SK-N-SH (cell line): ENCODE results near the gene COLEC12. TPM values are rescaled to one million over a fixed set of nuclear protein-coding genes. Genes with fewer than 3 reads are reported as not detected.

Source experiments
- CTCF ChIA-PET: fragments of 300-600, 350-600 bp; formaldehyde crosslinking; extraction: SDS; loops from one replicate; lab custom pipeline; 2021; lab: Yijun Ruan, JAX
- POLR2A ChIA-PET: fragments of 350-600 bp; sonication (Branson Sonifier 250); formaldehyde crosslinking; extraction: SDS; loops from one replicate; lab custom pipeline; 2020; ENCODE audit warnings: antibody characterized with exemption, inconsistent platforms; lab: Yijun Ruan, JAX
- DNase-seq: peaks from one replicate; pipeline ENCODE4 v3.0.0; 2012
- H2AFZ ChIP-seq: fragments of 200-600 bp; sonication (generic); 2 replicates; pipeline ENCODE4 v1.8.1; 2016; ENCODE audit warnings: antibody characterized with exemption, mild to moderate bottlenecking, low read depth
- H3F3A ChIP-seq: fragments of 200-600 bp; sonication (generic); replicated peaks from 2 replicates; pipeline ENCODE3; 2016; ENCODE audit warnings: antibody characterized with exemption, mild to moderate bottlenecking; ENCODE audit not compliant: insufficient read depth
- H3K27ac ChIP-seq, 2 experiments: fragments of 200-500 bp in 1 of 2; fragments of 200-600 bp in 1 of 2; sonication (Bioruptor generic) in 1 of 2; sonication (generic), shearing (Covaris generic) in 1 of 2; 2 replicates each; pipeline versions ENCODE4 v1.5.1 to v1.6.1; 2014 to 2016; ENCODE audit warnings: low read depth in 2 of 2, inconsistent platforms in 1 of 2, low read length in 1 of 2, mild to moderate bottlenecking in 1 of 2, mixed read lengths in 1 of 2
- H3K27me3 ChIP-seq: fragments of 200-600 bp; sonication (generic), shearing (Covaris generic); 2 replicates; pipeline ENCODE4 v1.6.1; 2016; ENCODE audit warnings: mixed run types; ENCODE audit not compliant: insufficient read depth
- H3K36me3 ChIP-seq, 2 experiments: fragments of 200-500 bp in 1 of 2; fragments of 200-600 bp in 1 of 2; sonication (Bioruptor generic) in 1 of 2; sonication (generic) in 1 of 2; replicated peaks in 1 of 2; 2 replicates each; pipeline versions ENCODE3 to v1.5.1; 2014 to 2016; ENCODE audit warnings: low read length in 1 of 2, mild to moderate bottlenecking in 1 of 2; ENCODE audit not compliant: insufficient read depth in 2 of 2, control insufficient read depth in 1 of 2
- H3K4me1 ChIP-seq, 2 experiments: fragments of 200-500 bp in 1 of 2; fragments of 200-600 bp in 1 of 2; sonication (Bioruptor generic) in 1 of 2; sonication (generic), shearing (Covaris generic) in 1 of 2; 2 replicates each; pipeline versions ENCODE4 v1.5.1 to v1.6.1; 2014 to 2016; ENCODE audit warnings: low read depth in 1 of 2, low read length in 1 of 2, mixed run types in 1 of 2; ENCODE audit not compliant: insufficient read depth in 2 of 2, control insufficient read depth in 1 of 2
- H3K4me2 ChIP-seq: fragments of 200-600 bp; sonication (generic), shearing (Covaris generic); 2 replicates; pipeline ENCODE4 v1.6.1; 2017; ENCODE audit warnings: mixed run types
- H3K4me3 ChIP-seq, 2 experiments: fragments of 200-500 bp in 1 of 2; fragments of 200-600 bp in 1 of 2; sonication (Bioruptor generic) in 1 of 2; sonication (generic), shearing (Covaris generic) in 1 of 2; 2 replicates each; pipeline versions ENCODE4 v1.5.1 to v1.8.1; 2014 to 2016; ENCODE audit warnings: low read depth in 2 of 2, inconsistent platforms in 1 of 2, low read length in 1 of 2, mild to moderate bottlenecking in 1 of 2, mixed read lengths in 1 of 2, moderate library complexity in 1 of 2
- H3K79me2 ChIP-seq: fragments of 200-600 bp; sonication (generic); 2 replicates; pipeline ENCODE4 v1.8.1; 2017; ENCODE audit warnings: mild to moderate bottlenecking; ENCODE audit not compliant: insufficient read depth
- H3K9ac ChIP-seq: fragments of 200-600 bp; sonication (generic); 2 replicates; pipeline ENCODE4 v1.6.1; 2017; ENCODE audit warnings: mixed run types
- H3K9me2 ChIP-seq: fragments of 200-600 bp; sonication (generic); 2 replicates; pipeline ENCODE4 v1.6.1; 2017; ENCODE audit warnings: mixed run types
- H3K9me3 ChIP-seq: fragments of 200-600 bp; sonication (generic); 2 replicates; pipeline ENCODE4 v1.6.1; 2017; ENCODE audit warnings: mixed run types, mild to moderate bottlenecking, moderate library complexity
- H4K20me1 ChIP-seq: fragments of 200-600 bp; sonication (generic); 2 replicates; pipeline ENCODE4 v1.6.1; 2017; ENCODE audit warnings: mild to moderate bottlenecking, mixed run types; ENCODE audit not compliant: insufficient read depth
- CHD2 ChIP-seq: fragments of 150-350 bp; IDR thresholded peaks from 2 replicates; pipeline ENCODE4 v1.6.1; 2018; ENCODE audit warnings: low read length; ENCODE audit not compliant: partially characterized antibody
- ELF1 ChIP-seq: IDR thresholded peaks from 2 replicates; pipeline ENCODE4 v1.4.0; 2012
- EP300 ChIP-seq, 2 experiments: IDR thresholded peaks; 2 replicates each; pipeline versions ENCODE4 v1.4.0 to v1.6.1; 2012; ENCODE audit warnings: borderline replicate concordance in 1 of 2, low read depth in 1 of 2, low read length in 1 of 2
- EZH2phosphoT487 ChIP-seq: fragments of 200-600 bp; sonication (generic); IDR thresholded peaks from 2 replicates; pipeline ENCODE4 v1.6.1; 2017; ENCODE audit warnings: low read depth, mixed run types, mild to moderate bottlenecking, antibody characterized with exemption, moderate library complexity, borderline replicate concordance
- FOSL2 ChIP-seq: IDR thresholded peaks from 2 replicates; pipeline ENCODE4 v1.4.0; 2012; ENCODE audit warnings: low read depth, mild to moderate bottlenecking, moderate library complexity, borderline replicate concordance
- FOXJ3 ChIP-seq: sonication (generic); formaldehyde crosslinking; IDR thresholded peaks from 2 replicates; pipeline ENCODE4 v1.5.1; 2020; ENCODE audit warnings: mild to moderate bottlenecking, missing genetic modification reagents
- FOXM1 ChIP-seq: IDR thresholded peaks from 2 replicates; pipeline ENCODE4 v1.4.0; 2012; ENCODE audit warnings: low read depth, mild to moderate bottlenecking
- GABPA ChIP-seq: IDR thresholded peaks from 2 replicates; pipeline ENCODE4 v1.4.0; 2012; ENCODE audit warnings: low read depth, mild to moderate bottlenecking
- GATA2 ChIP-seq: sonication (generic); formaldehyde crosslinking; IDR thresholded peaks from 2 replicates; pipeline ENCODE4 v1.5.0; 2020; ENCODE audit warnings: mild to moderate bottlenecking, missing genetic modification reagents
- IRF3 ChIP-seq: fragments of 150-350 bp; IDR thresholded peaks from 2 replicates; pipeline ENCODE4 v1.6.1; 2016; ENCODE audit warnings: mild to moderate bottlenecking, low read depth, low read length
- JUND ChIP-seq: IDR thresholded peaks from 2 replicates; pipeline ENCODE4 v1.4.0; 2012
- MAX ChIP-seq: IDR thresholded peaks from 2 replicates; pipeline ENCODE4 v1.4.0; 2012; ENCODE audit warnings: low read depth
- MEF2A ChIP-seq: IDR thresholded peaks from 2 replicates; pipeline ENCODE4 v1.4.0; 2012; ENCODE audit warnings: low read depth, borderline replicate concordance
- MXI1 ChIP-seq: IDR thresholded peaks from 2 replicates; pipeline ENCODE4 v1.6.1; 2012; ENCODE audit warnings: mild to moderate bottlenecking, low read depth, low read length, improper control_type of control experiment
- PBX3 ChIP-seq: IDR thresholded peaks from 2 replicates; pipeline ENCODE4; 2012
- POLR2AphosphoS5 ChIP-seq: IDR thresholded peaks from 2 replicates; pipeline ENCODE4 v1.6.1; 2012; ENCODE audit warnings: low read depth, low read length
- RCOR1 ChIP-seq: fragments of 150-350 bp; IDR thresholded peaks from 2 replicates; pipeline ENCODE4 v1.6.1; 2017; ENCODE audit warnings: antibody characterized with exemption, low read length
- RFX5 ChIP-seq: IDR thresholded peaks from 2 replicates; pipeline ENCODE4 v1.6.1; 2012; ENCODE audit warnings: mild to moderate bottlenecking, improper control_type of control experiment, low read length
- RXRA ChIP-seq: IDR thresholded peaks from 2 replicates; pipeline ENCODE4 v1.4.0; 2012; ENCODE audit warnings: low read depth, mild to moderate bottlenecking, borderline replicate concordance
- SIN3A ChIP-seq: IDR thresholded peaks from 2 replicates; pipeline ENCODE4 v1.6.1; 2012; ENCODE audit warnings: low read depth, mild to moderate bottlenecking, low read length, moderate library complexity, borderline replicate concordance
- TAF1 ChIP-seq: IDR thresholded peaks from 2 replicates; pipeline ENCODE4 v1.6.1; 2012; ENCODE audit warnings: low read depth, mild to moderate bottlenecking, low read length, moderate library complexity, borderline replicate concordance
- TCF12 ChIP-seq: IDR thresholded peaks from 2 replicates; pipeline ENCODE4 v1.4.0; 2012
- TEAD4 ChIP-seq: IDR thresholded peaks from 2 replicates; pipeline ENCODE4 v1.4.0; 2012; ENCODE audit warnings: mild to moderate bottlenecking, borderline replicate concordance; ENCODE audit not compliant: insufficient read depth
- USF1 ChIP-seq: IDR thresholded peaks from 2 replicates; pipeline ENCODE4 v1.4.0; 2012; ENCODE audit warnings: low read depth, borderline replicate concordance
- USF2 ChIP-seq: fragments of 150-350 bp; IDR thresholded peaks from 2 replicates; pipeline ENCODE4 v1.6.1; 2017; ENCODE audit warnings: antibody characterized with exemption, low read length, low read depth, borderline replicate concordance
- YY1 ChIP-seq: IDR thresholded peaks from 2 replicates; pipeline ENCODE4 v1.4.0; 2012; ENCODE audit warnings: low read depth, mild to moderate bottlenecking
- ZBTB33 ChIP-seq: IDR thresholded peaks from 2 replicates; pipeline ENCODE4 v1.4.0; 2012; ENCODE audit warnings: low read depth, borderline replicate concordance
- WGBS: methylation state at CpG from one replicate; pipeline ENCODE4 v1.1.6; 2017; ENCODE audit warnings: low lambda C conversion rate; 5-methylcytosine and 5-hydroxymethylcytosine counted together
- polyA plus RNA-seq, 3 experiments: library from polyadenylated mRNA; depleted of rRNA; stranded (reverse); fragments of >200 nt; gene quantifications; 2 replicates each; pipeline ENCODE4 v1.2.3, GENCODE V29; 2012

COLEC12 gene
- polyA plus RNA-seq, 1 of the 3 experiments (the other 2 are of a cell fraction), result 41.2 TPM

GRCh38 chr18:393574-393957 lies 106.9 kb downstream of the COLEC12 start:
- WGBS, result 74% methylated on average over 6 of the region's 6 CpGs
- POLR2A ChIA-PET, result no interaction called here
- peaks cover 21 to 55% of the 10 kb centered on the region in 2 experiments for H3K4me1 ChIP-seq
- CTCF ChIA-PET, result interaction anchor here (1.8 kb wide), 1 partner anchor 107 kb away, joined by 5 read pairs; no protein-coding TSS in a partner anchor
- H3K36me3 ChIP-seq, result no peaks in the 10 kb centered on the region
- peak overlapping the region; percentile 90 to 95; a peak in 3 of 4 replicates for H3K27ac ChIP-seq
- no peak overlapping the region for H3K9ac ChIP-seq
- H3K4me2 ChIP-seq, result no peak overlapping the region
- H4K20me1 ChIP-seq, result no peaks in the 10 kb centered on the region
- H2AFZ ChIP-seq, result no peak overlapping the region
- no peaks in the 10 kb centered on the region for H3K9me2 ChIP-seq
- H3F3A ChIP-seq, result peaks cover 25% of the 10 kb centered on the region
- H3K27me3 ChIP-seq, result no peaks in the 10 kb centered on the region
- no peak overlapping the region for H3K4me3 ChIP-seq
- no peaks in the 10 kb centered on the region for H3K9me3 ChIP-seq
- peak; percentile 39 for DNase-seq
- H3K79me2 ChIP-seq, result no peaks in the 10 kb centered on the region
- TF ChIP-seq CHD2 (peak; percentile 80), ELF1 (no peak), MAX (no peak), RXRA (no peak), USF2 (no peak), FOXM1 (no peak), RFX5 (no peak), FOXJ3 (CRISPR knock-in tag) (peak; percentile 69; the same call in 1 of the 2 replicates), TCF12 (peak; percentile 13; the same call in 1 of the 2 replicates), SIN3A (no peak), EZH2phosphoT487 (no peak), MEF2A (no peak), TEAD4 (no peak), FOSL2 (no peak), JUND (no peak), RCOR1 (peak; percentile 97), MXI1 (peak; percentile 86; the same call in 1 of the 2 replicates), PBX3 (no peak), TAF1 (no peak), POLR2AphosphoS5 (no peak), GATA2 (CRISPR knock-in tag) (peak; percentile 79), GABPA (no peak), ZBTB33 (no peak), YY1 (no peak), EP300 (IDR thresholded peaks at IDR 0.05; ENCODE audit: borderline replicate concordance in 1 of 2, low read depth in 1 of 2, low read length in 1 of 2) (peak in 1 of 2 experiments; percentile 94; a peak in 2 of 4 replicates), USF1 (no peak), IRF3 (no peak)
